NCI-H1105 (cell line): ENCODE data around the gene PKNOX1.
"Not testable (repeated sequence)": the region's sequence is repeated elsewhere in the genome, so short reads cannot be mapped to it uniquely, and the experiment has no call there.

Source experiments
- DNase-seq: peaks from one replicate; lab custom pipeline; 2025; lab: John Stamatoyannopoulos, UW

Gene PKNOX1

DNA sequence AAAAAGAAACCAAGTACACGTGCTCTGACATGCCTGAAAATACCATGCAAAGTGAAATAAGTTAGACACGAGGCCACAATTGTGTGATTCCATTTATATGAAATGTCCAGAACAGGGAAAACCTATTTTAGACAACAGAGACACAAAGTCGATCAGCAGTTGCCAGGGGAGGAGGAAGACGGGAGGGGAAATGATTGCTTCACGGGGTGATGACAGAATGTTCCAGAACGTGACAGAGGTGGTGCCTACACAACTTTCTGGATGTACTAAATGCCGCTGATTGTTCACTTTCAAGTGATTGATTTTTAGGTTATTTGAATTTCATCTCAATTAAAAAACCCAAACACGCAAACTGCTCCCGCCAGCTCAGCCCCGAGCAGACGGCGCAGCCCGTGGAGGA is 78.8 kb downstream of the PKNOX1 start:
- not testable (repeated sequence) for DNase-seq

GRCh38 chr21:43062955-43063664 is 88.7 kb downstream of the PKNOX1 start:
- DNase-seq: not testable (repeated sequence)

- DNase-seq: not testable (repeated sequence)
These were observed 90.0 kb downstream of the PKNOX1 start for GRCh38 chr21:43064265-43064917.

- DNase-seq: not testable (repeated sequence)
These were observed 91.6 kb downstream of the PKNOX1 start for GRCh38 chr21:43065991-43066390.

GRCh38 chr21:43066690-43067089 is 92.3 kb downstream of the PKNOX1 start:
- DNase-seq: not testable (repeated sequence)

GRCh38 chr21:43068065-43068464 is 93.7 kb downstream of the PKNOX1 start:
- DNase-seq: not testable (repeated sequence)

DNA sequence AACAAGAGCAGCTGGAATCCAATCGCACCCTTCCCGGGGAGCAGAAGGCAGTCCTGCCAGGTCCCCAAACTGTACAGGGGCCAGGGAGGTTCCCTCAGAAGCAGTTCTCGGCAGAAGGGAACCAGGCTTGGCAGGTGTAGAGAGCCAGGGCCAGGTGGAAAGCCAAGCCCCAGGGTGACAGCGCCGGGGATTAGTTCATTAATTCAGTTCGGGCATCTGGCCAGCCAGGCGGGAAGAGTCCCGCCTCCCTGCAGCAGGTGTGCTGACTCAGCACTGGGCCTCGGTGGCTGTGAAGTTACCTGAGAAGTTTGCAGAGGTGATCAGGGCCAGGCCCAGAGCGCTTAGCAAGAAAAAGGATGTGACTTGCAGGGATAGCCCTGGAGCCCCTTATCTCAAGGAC is 95.3 kb downstream of the PKNOX1 start:
- DNase-seq: not testable (repeated sequence)

GRCh38 chr21:43072742-43073141 is 98.4 kb downstream of the PKNOX1 start:
- not testable (repeated sequence) for DNase-seq

DNA sequence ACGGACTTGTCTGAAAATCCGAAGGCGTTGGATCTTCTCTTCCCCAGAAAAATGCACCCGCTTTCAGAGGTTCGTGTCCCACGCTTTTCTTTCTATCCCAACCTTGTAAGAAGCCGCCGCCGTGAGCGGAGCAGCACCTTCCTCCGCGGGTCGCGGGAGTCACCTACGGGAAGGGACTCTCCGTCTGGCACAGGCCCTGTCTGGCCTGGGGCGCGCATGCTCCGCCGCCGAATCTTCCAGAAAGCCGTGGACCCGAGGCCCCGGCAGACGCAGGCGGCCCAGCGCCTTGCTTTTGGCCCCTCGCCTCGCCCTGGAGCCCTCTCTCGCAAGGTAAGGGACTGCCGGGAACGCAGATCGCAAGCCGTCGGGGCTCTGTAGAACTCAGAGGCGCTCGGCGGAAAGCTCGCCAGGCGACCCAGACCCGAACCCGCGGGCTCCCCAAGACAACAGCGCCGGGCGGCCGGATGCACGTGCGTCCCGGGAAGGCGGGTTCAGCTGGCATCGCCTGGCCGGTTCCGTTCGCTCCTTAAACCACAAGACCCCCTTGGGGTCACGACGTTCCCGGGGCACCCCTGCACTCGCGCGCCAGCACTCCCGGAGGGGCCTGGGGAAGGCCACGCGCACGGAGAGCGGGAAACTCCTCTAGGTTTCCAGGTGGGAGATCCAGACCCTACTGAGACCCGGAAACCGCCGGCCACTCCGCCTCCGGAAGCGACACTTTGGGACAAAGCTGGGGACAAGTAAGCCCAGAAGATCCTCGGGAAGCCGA is 100.2 kb downstream of the PKNOX1 start:
- DNase-seq: not testable (repeated sequence)

DNA sequence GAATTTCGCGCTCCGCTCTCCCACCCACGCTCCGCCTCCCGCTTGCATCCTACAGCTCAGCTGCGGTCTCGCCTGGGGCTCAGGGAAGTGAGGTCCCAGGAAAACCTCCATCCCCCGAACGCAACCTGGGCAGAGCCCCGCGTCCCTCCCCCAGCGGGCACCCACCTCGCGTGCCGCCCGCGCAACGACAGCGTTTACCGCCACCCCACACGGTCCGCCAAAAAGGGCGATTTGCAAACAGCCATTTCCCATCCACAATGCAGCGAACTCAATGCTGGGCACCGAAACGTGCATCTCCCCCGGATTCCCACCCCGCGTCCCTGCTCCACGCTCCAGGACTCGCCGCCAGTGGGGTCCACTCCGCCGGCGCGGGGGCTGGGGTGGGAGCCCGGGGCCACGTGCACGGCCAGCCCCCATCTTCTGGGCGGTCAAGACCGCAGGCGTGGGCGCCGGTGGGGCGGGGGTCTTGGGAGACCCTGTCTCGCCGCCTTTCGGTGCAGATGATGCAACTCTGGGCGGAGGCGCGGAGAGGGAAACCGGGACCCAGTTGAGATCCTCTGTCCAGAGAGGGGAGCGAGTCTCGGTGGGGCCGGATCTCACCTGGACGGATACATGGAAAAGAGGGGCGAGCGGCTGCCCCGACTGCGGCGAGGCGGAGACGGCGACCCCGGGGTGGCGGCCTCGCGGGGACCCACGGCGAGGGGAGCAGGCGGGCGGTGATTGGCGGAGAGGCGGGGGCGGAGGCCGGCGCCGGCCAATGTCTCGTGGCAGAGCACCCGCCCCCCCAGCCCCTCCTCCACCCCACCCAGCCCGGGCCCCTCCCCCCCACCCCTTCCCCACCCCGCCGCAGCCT is 101.0 kb downstream of the PKNOX1 start, which contains the start of gene CBS:
Gene CBS, minus strand, starts transcription at position 666 of the 853 bp plus-strand sequence. CDS start 3,642 bp downstream, outside the sequence.
- not testable (repeated sequence) for DNase-seq

DNA sequence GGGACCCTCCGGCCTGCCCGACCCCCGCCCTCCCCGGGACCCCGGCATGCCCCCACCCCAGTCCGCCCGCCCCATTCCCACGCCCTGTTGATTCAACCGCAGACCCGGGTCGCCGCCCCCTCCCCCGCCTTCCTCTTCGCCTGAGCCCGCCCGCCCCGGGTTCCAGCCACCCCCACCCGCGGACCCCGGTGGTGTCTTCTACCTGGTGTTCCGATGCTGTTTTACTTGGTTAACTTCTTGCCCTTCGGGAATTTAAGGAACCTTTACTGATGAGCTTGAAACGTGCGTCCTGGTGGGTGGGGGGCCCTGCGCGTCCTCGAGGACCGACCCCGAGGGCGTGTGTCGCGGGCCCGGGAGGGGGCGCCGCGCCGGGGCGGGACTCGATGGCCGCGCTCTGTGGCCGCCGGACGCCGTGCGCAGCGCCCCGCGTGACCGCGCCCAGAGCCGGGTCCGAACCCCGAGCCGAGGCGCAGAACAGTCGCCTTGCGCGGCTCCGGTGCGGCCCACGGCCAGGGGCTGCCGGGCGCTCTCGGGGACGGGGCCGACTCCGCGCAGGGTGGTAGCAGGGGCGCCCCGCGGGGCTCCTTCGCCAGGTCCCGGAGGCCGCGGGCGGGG is 101.8 kb downstream of the PKNOX1 start:
- not testable (repeated sequence) for DNase-seq

- DNase-seq: not testable (repeated sequence)
These were observed 102.3 kb downstream of the PKNOX1 start for GRCh38 chr21:43076643-43077042.

- not testable (repeated sequence) for DNase-seq
These were observed 108.4 kb downstream of the PKNOX1 start for GRCh38 chr21:43082587-43083300.
